ENCODE results near the gene MEGF9.

The MEGF9 gene

DNA sequence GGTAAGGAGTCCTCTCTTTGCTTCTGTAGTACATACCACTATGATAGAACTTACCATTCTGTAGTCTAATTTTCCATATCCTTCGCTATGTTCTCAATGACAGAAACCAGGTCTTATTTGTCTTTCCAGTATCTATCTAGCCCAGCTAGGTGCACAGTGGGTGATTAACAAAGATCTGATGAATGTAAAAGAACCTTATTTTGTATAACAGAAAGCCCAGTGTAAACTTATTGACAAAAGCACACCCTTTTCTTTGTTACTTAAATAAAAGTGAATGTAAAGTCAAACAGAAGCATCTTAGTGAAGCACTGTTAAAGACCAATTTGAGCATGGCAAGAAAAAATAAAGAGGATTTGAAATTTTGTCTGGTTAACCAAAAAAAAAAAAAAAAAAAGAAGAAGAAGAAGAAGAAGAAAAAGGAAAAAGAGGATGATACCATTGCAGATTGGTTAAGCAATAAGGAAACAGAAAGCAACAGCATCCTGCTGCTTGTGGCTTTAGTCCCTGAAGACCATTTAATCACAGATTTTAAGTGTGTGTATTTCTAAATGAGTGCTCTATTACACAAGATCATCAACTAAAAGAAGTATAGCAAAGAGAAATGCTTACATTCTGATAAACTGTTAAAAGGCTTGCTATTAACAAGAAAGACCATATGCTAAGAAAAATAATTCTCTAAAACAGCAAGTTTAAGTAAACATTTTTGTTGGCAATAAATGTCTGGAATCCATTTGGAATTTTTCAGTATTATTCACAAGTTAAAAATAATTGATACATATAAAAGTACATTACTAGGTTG is 21.2 kb downstream of the MEGF9 start:
- no peak for FAIRE-seq
- TF ChIP-seq POLR2AphosphoS5 (IDR thresholded peaks at IDR 0.05; ENCODE audit: low read depth, low read length) (no peak), POU2F2 (IDR thresholded peaks at IDR 0.05; ENCODE audit: low read depth, low read length) (no peak), PAX5 (IDR thresholded peaks at IDR 0.05; ENCODE audit: insufficient read depth, low read length, severe bottlenecking) (no peak), TAF1 (IDR thresholded peaks at IDR 0.05; ENCODE audit: low read depth, low read length) (no peak), POLR2A (IDR thresholded peaks at IDR 0.05; ENCODE audit: low read depth, low read length) (no peak), SPI1 (IDR thresholded peaks at IDR 0.05; ENCODE audit: low read depth, low read length) (no peak)
- no peak for DNase-seq (ENCODE audit: insufficient read length, low spot score)

DNA sequence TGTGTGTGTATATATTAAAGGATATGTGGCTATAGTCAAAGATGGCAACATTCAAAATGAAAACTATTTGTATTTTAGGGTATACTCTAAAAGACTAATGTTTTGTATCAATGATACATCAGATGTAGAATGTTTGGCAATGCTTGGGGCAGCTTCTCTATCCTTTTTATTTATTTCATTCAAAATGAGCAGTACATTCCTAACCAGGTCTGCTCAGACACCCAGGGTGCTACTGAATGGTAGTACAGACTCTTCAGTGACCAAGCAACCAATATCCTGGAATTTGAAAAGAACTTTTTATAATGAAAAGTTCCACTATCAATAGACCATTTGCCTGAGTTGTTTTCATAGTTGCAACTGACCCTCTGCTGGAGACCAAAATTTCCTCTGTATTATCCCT is 23.9 kb downstream of the MEGF9 start:
- DNase-seq (ENCODE audit: insufficient read length, low spot score) (no peak), FAIRE-seq (no peak)
- TF ChIP-seq POLR2A (IDR thresholded peaks at IDR 0.05; ENCODE audit: low read depth, low read length) (no peak), PAX5 (IDR thresholded peaks at IDR 0.05; ENCODE audit: insufficient read depth, low read length, severe bottlenecking) (no peak), POU2F2 (IDR thresholded peaks at IDR 0.05; ENCODE audit: low read depth, low read length) (no peak), POLR2AphosphoS5 (IDR thresholded peaks at IDR 0.05; ENCODE audit: low read depth, low read length) (no peak), SPI1 (IDR thresholded peaks at IDR 0.05; ENCODE audit: low read depth, low read length) (no peak), TAF1 (IDR thresholded peaks at IDR 0.05; ENCODE audit: low read depth, low read length) (no peak)

DNA sequence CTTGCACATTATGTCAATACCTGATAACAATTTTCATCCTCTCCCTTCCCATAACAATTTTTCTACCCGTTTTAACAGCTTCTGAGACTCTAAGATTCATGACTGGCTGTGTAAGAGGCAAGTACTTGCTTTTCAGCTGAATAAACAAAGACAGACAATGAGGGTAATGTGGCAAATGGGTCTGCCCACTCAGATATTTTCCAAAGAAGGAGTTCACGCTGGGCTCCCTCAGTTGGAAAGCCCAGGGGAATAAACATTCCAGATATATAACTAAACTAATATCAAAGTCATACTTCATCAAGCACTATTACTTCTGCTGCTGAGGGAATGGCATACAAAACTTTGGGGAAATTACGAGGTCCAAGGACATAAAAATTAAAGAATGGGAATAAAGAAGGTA is 24.4 kb downstream of the MEGF9 start:
- no peak for TF ChIP-seq POU2F2 (IDR thresholded peaks at IDR 0.05; ENCODE audit: low read depth, low read length)
- TF ChIP-seq SPI1 (IDR thresholded peaks at IDR 0.05; ENCODE audit: low read depth, low read length), result no peak
- TF ChIP-seq PAX5 (IDR thresholded peaks at IDR 0.05; ENCODE audit: insufficient read depth, low read length, severe bottlenecking), result no peak
- no peak for TF ChIP-seq POLR2A (IDR thresholded peaks at IDR 0.05; ENCODE audit: low read depth, low read length)
- no peak for TF ChIP-seq POLR2AphosphoS5 (IDR thresholded peaks at IDR 0.05; ENCODE audit: low read depth, low read length)
- no peak for TF ChIP-seq TAF1 (IDR thresholded peaks at IDR 0.05; ENCODE audit: low read depth, low read length)
- FAIRE-seq (no peak), DNase-seq (ENCODE audit: insufficient read length, low spot score) (no peak)

DNA sequence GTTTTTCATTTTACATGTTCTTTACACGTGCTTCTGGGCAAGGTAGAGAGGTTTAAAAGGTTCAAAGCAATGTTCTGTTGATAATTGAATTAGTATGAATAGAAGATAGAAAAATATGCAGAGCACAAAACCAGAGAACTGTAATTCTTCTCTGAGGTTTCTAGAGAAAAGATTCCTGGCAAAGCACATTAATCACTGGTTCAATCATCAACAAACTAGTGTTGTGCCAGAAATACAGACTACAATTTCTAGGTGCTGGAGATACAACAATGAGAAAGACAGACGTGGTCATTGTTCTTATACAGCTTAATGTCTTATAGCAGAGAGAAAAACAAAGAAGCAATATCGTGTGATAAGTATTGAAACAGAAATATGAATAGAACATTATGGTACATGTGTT is 25.5 kb downstream of the MEGF9 start:
- TF ChIP-seq PAX5 (IDR thresholded peaks at IDR 0.05; ENCODE audit: insufficient read depth, low read length, severe bottlenecking) (no peak), SPI1 (IDR thresholded peaks at IDR 0.05; ENCODE audit: low read depth, low read length) (no peak), POLR2A (IDR thresholded peaks at IDR 0.05; ENCODE audit: low read depth, low read length) (no peak), TAF1 (IDR thresholded peaks at IDR 0.05; ENCODE audit: low read depth, low read length) (no peak), POU2F2 (IDR thresholded peaks at IDR 0.05; ENCODE audit: low read depth, low read length) (no peak), POLR2AphosphoS5 (IDR thresholded peaks at IDR 0.05; ENCODE audit: low read depth, low read length) (no peak)
- FAIRE-seq (no peak), DNase-seq (ENCODE audit: insufficient read length, low spot score) (no peak)

DNA sequence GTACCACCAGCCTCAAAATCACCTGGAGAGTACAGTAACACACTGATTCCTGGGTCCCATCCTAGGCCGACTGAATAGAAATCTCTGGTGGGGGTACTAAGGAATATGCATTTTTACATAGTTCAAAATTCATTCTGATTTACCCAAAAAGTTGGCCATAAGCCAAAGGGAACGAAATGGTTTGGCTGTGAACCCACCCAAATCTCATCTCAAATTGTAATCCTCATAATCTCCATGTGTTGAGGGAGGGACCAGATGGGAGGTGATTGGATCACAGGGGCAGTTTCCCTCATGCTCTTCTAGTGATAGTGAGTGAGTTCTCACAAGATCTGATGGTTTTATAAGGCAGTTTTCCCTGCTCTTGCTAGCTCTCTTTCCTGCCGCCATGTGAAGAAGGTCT is 31.1 kb downstream of the MEGF9 start:
- DNase-seq (ENCODE audit: insufficient read length, low spot score) (no peak), FAIRE-seq (no peak)
- TF ChIP-seq POLR2A (IDR thresholded peaks at IDR 0.05; ENCODE audit: low read depth, low read length) (no peak), POLR2AphosphoS5 (IDR thresholded peaks at IDR 0.05; ENCODE audit: low read depth, low read length) (no peak), TAF1 (IDR thresholded peaks at IDR 0.05; ENCODE audit: low read depth, low read length) (no peak), PAX5 (IDR thresholded peaks at IDR 0.05; ENCODE audit: insufficient read depth, low read length, severe bottlenecking) (no peak), SPI1 (IDR thresholded peaks at IDR 0.05; ENCODE audit: low read depth, low read length) (no peak), POU2F2 (IDR thresholded peaks at IDR 0.05; ENCODE audit: low read depth, low read length) (no peak)

DNA sequence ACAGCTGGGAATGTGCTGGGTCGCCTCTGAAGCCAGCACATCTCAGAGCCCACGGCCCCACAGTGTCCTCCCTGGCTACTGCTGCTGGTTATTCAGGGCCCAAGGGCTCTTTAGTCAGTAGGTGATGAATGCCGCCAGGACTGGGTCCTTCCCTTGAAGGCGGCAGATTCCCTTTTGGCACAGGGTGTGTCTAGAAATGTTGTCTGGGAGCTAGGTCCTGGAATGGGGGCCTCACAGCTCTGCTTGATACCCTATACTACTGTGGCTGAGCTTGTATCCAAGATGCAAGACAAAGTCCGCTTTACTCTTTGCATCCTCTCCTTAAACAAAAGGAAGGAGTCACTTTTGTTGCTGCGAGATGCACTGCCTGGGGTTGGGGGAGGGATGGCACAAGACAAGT is 33.1 kb downstream of the MEGF9 start:
- DNase-seq (ENCODE audit: insufficient read length, low spot score) (no peak), FAIRE-seq (no peak)
- no peak for TF ChIP-seq PAX5 (IDR thresholded peaks at IDR 0.05; ENCODE audit: insufficient read depth, low read length, severe bottlenecking)
- TF ChIP-seq POLR2A (IDR thresholded peaks at IDR 0.05; ENCODE audit: low read depth, low read length), result no peak
- TF ChIP-seq POLR2AphosphoS5 (IDR thresholded peaks at IDR 0.05; ENCODE audit: low read depth, low read length), result no peak
- TF ChIP-seq TAF1 (IDR thresholded peaks at IDR 0.05; ENCODE audit: low read depth, low read length), result no peak
- no peak for TF ChIP-seq POU2F2 (IDR thresholded peaks at IDR 0.05; ENCODE audit: low read depth, low read length)
- TF ChIP-seq SPI1 (IDR thresholded peaks at IDR 0.05; ENCODE audit: low read depth, low read length), result no peak

DNA sequence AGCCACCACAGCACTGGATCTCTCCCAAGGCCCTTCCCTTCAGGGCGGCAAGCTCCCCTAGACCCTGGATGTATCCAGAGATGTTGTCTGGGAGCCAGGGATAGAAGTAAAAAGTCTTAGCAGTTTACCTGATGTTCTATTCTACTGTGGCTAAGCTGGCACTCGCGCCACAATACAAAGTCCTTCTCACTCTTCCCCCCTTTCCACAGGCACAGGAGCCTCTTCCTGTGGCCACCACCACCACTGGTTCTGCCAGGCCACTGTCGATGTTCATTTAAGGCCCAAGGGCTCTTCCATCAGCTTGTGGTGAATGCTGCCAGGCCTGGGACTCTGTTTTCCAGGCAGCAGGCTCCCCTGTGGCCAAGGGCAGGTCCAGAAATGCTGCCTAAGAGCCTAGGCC is 33.7 kb downstream of the MEGF9 start:
- FAIRE-seq (no peak), DNase-seq (ENCODE audit: insufficient read length, low spot score) (no peak)
- no peak for TF ChIP-seq POLR2A (IDR thresholded peaks at IDR 0.05; ENCODE audit: low read depth, low read length)
- TF ChIP-seq SPI1 (IDR thresholded peaks at IDR 0.05; ENCODE audit: low read depth, low read length), result no peak
- no peak for TF ChIP-seq POU2F2 (IDR thresholded peaks at IDR 0.05; ENCODE audit: low read depth, low read length)
- no peak for TF ChIP-seq TAF1 (IDR thresholded peaks at IDR 0.05; ENCODE audit: low read depth, low read length)
- no peak for TF ChIP-seq POLR2AphosphoS5 (IDR thresholded peaks at IDR 0.05; ENCODE audit: low read depth, low read length)
- no peak for TF ChIP-seq PAX5 (IDR thresholded peaks at IDR 0.05; ENCODE audit: insufficient read depth, low read length, severe bottlenecking)

DNA sequence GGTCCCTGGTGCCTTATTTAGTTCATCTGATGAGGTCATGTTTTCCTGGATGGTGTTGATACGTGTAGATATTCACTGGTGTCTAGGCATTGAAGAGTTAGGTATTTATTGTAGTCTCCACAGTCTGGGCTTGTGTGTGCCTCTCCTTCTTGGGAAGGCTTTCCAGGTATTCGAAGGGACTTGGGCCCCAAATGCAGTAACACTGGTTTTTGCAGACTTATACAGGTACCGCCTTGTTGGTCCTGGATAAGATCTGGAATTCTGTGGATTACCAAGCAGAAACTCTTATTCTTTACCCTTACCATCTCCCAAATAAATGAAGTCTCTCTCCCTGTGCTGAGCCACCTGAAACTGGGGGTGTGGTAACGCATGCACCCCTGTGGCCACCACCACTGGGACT is 34.1 kb downstream of the MEGF9 start:
- TF ChIP-seq POLR2AphosphoS5 (IDR thresholded peaks at IDR 0.05; ENCODE audit: low read depth, low read length) (no peak), PAX5 (IDR thresholded peaks at IDR 0.05; ENCODE audit: insufficient read depth, low read length, severe bottlenecking) (no peak), POLR2A (IDR thresholded peaks at IDR 0.05; ENCODE audit: low read depth, low read length) (no peak), TAF1 (IDR thresholded peaks at IDR 0.05; ENCODE audit: low read depth, low read length) (no peak), POU2F2 (IDR thresholded peaks at IDR 0.05; ENCODE audit: low read depth, low read length) (no peak), SPI1 (IDR thresholded peaks at IDR 0.05; ENCODE audit: low read depth, low read length) (no peak)
- FAIRE-seq (no peak), DNase-seq (ENCODE audit: insufficient read length, low spot score) (no peak)

DNA sequence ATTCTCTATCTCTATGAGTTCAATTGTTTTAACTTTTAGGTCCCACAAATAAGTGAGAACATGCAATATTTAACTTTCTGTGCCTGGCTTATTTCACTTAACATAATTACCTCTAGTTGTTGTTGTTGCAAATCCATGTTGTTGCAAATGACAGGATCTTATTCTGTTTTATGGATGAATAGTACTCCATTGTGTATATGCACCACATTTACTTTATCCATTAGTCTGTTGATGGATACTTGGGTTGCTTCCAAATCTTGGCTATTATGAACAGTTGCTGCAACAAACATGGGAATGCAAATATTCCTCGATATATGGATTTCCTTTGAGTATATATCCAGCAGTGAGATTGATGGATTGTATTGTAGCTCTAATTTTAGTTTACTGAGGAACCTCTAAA is 36.3 kb downstream of the MEGF9 start:
- DNase-seq (ENCODE audit: insufficient read length, low spot score), result no peak
- no peak for TF ChIP-seq POLR2AphosphoS5 (IDR thresholded peaks at IDR 0.05; ENCODE audit: low read depth, low read length)
- no peak for TF ChIP-seq SPI1 (IDR thresholded peaks at IDR 0.05; ENCODE audit: low read depth, low read length)
- FAIRE-seq, result peak; percentile 31

All from GM12891 (cell line).